Right atrium auricular region (tissue), 2 donors: ENCODE measurements around the gene CDK14. TPM values are rescaled to one million over a fixed set of nuclear protein-coding genes. Genes with fewer than 3 reads are reported as not detected.

Source experiments
- DNase-seq: peaks from one replicate; pipeline ENCODE4 v3.0.0-alpha.2; 2019; ENCODE audit warnings: low spot score
- H3K27ac ChIP-seq, 2 donors: fragments of 200-600 bp; sonication (generic); 1 replicate in 1 of 2; 2 replicates in 1 of 2; pipeline ENCODE4 v1.5.1; 2016 to 2019
- H3K27me3 ChIP-seq, 2 donors: fragments of 200-600 bp; sonication (generic); one replicate each; pipeline versions ENCODE4 v1.5.1 to v1.6.0; 2017 to 2019
- H3K36me3 ChIP-seq: fragments of 200-600 bp; sonication (generic); one replicate; pipeline ENCODE4 v1.5.1; 2016
- H3K4me1 ChIP-seq, 2 donors: fragments of 200-600 bp; sonication (generic); one replicate each; pipeline versions ENCODE4 v1.5.1 to v1.6.0; 2017 to 2019
- H3K4me3 ChIP-seq, 2 donors: fragments of 200-600 bp; sonication (generic); 1 replicate in 1 of 2; 2 replicates in 1 of 2; pipeline ENCODE4 v1.5.1; 2017 to 2019; ENCODE audit warnings: mild to moderate bottlenecking in 1 of 2, moderate library complexity in 1 of 2
- H3K9me3 ChIP-seq, 2 donors: fragments of 200-600 bp; sonication (generic); one replicate each; pipeline ENCODE4 v1.5.1; 2019
- total RNA-seq, 2 donors: library from RNA; depleted of rRNA; stranded (reverse); fragments of >200 nt; gene quantifications; one replicate each; pipeline ENCODE4 v1.1.0, GENCODE V29; 2016
- TF ChIP-seq, protein P1 (sequence below), 2 donors: fragments of 200-600 bp; sonication (generic); IDR thresholded peaks; one replicate each; pipeline ENCODE4 v1.5.1; 2019; ENCODE audit warnings: antibody characterized with exemption in 2 of 2

CDK14 gene
- total RNA-seq, 2 donors from 2014 or later: 21.5 to 37.9 TPM

DNA sequence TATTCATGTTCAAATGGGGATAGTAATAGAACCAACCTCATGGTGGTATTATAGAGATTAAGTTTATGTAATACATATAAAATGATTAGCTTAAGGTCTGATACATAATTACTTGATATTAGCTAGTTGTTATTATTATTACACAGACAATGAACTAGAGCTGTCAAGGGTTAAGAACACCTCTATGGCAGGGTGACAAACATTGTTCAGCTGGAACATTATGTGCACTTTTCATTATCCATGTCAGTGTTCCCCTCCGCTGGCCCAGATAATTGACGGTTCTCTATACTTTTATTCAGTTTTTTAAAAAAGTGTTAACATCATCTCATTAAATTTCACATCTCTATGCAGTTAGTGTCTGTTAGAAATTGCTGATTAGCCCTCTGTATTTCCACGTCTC, 142.1 kb downstream of the CDK14 start:
- no peak for DNase-seq
- no peak overlapping the region for H3K27ac ChIP-seq
- no peak overlapping the region for H3K4me3 ChIP-seq
- TF ChIP-seq, protein P1, sequence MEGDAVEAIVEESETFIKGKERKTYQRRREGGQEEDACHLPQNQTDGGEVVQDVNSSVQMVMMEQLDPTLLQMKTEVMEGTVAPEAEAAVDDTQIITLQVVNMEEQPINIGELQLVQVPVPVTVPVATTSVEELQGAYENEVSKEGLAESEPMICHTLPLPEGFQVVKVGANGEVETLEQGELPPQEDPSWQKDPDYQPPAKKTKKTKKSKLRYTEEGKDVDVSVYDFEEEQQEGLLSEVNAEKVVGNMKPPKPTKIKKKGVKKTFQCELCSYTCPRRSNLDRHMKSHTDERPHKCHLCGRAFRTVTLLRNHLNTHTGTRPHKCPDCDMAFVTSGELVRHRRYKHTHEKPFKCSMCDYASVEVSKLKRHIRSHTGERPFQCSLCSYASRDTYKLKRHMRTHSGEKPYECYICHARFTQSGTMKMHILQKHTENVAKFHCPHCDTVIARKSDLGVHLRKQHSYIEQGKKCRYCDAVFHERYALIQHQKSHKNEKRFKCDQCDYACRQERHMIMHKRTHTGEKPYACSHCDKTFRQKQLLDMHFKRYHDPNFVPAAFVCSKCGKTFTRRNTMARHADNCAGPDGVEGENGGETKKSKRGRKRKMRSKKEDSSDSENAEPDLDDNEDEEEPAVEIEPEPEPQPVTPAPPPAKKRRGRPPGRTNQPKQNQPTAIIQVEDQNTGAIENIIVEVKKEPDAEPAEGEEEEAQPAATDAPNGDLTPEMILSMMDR (IDR thresholded peaks at IDR 0.05): no peak
- H3K4me1 ChIP-seq: no peaks in the 10 kb centered on the region
- H3K9me3 ChIP-seq: peaks cover 0 to 5% of the 10 kb centered on the region in 2 donors
- no peaks in the 10 kb centered on the region for H3K27me3 ChIP-seq
- no peaks in the 10 kb centered on the region for H3K36me3 ChIP-seq

DNA sequence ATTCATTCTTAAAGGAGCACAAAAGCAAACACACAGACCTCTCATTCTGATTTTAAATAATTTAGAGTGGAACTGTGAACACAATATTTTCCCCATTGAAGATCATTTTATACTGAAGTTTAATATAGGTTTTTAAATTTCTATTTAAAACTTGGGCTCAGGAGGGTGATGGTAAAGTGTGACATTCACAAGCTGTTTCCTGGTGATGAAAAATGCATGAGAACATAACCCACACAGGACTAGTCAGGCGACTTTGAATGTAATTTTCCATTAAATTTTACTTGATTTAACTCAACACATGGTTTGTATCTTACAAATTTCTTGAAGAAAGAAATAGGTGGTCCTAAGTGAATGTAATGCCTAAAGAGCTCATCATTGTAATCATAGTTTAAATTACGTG, 143.6 kb downstream of the CDK14 start:
- Histone ChIP-seq H3K27me3 (no peaks in the 10 kb centered on the region), H3K4me1 (no peaks in the 10 kb centered on the region), H3K4me3 (no peak overlapping the region), H3K27ac (no peak overlapping the region), H3K9me3 (no peaks in the 10 kb centered on the region), H3K36me3 (no peaks in the 10 kb centered on the region)
- TF ChIP-seq, protein P1 (IDR thresholded peaks at IDR 0.05): no peak
- DNase-seq: no peak

DNA sequence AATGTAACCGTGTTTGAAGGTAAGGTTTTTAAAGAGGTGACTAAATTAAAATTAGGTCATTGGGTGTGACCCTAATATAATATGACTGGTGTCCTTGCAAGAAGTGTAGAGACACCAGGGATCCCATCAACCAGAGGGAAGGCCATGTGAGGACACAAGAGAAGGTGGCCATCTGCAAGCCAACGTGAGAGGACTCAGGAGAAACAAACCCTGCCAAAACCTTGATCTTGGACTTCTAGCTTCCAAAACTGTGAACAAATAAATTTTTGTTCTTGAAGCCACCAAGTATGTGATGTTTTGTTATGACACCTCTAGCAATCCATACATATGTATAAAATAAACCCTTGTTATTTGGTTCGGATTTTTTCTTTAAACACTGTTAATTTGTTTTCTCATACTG, 144.3 kb downstream of the CDK14 start:
- H3K27ac ChIP-seq: no peak overlapping the region
- no peak for DNase-seq
- H3K36me3 ChIP-seq: no peaks in the 10 kb centered on the region
- no peaks in the 10 kb centered on the region for H3K27me3 ChIP-seq
- TF ChIP-seq, protein P1 (IDR thresholded peaks at IDR 0.05): no peak
- no peak overlapping the region for H3K4me3 ChIP-seq
- H3K4me1 ChIP-seq: no peaks in the 10 kb centered on the region
- H3K9me3 ChIP-seq: no peaks in the 10 kb centered on the region

DNA sequence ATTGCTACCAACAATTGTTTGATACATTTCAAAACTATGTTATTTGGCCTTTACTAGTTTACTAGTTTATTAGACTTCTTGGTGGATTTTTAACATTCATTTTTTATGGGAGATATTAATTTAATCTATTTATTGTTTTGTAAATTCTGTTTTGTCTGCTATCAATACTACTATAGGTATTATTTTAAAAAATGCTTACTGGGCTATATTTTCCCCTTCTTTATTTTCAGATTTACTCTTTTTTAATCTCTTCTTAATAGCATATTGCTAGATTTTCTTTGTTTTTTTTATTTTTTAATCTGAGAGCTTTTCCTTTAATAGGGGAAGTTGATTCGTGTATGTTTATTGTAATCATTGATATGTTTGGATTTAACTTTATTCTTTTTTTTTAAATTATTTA, 147.5 kb downstream of the CDK14 start:
- DNase-seq: no peak
- Histone ChIP-seq H3K4me3 (no peak overlapping the region), H3K4me1 (no peaks in the 10 kb centered on the region), H3K36me3 (no peaks in the 10 kb centered on the region), H3K27ac (no peak overlapping the region), H3K9me3 (no peaks in the 10 kb centered on the region), H3K27me3 (no peaks in the 10 kb centered on the region)
- TF ChIP-seq, protein P1 (IDR thresholded peaks at IDR 0.05): no peak

DNA sequence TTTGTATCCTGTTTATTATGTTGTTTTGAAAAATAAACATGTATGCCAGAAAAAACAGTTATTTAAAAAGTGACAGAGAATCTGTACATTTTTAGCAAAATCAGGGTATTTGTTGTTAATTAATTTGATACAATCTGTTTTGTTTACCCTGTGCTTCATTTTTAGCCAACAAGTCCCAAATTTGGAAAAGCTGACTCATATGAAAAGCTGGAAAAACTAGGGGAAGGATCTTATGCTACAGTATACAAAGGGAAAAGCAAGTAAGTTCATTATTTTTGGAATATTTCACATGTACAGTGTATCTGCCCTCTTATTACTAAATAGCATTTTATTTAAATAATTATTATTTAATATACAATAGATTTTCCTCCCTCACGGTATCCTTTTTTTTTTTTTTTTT, 151.4 kb downstream of the CDK14 start:
- Histone ChIP-seq H3K36me3 (no peaks in the 10 kb centered on the region), H3K4me3 (no peak overlapping the region), H3K9me3 (no peaks in the 10 kb centered on the region), H3K27ac (no peak overlapping the region), H3K27me3 (no peaks in the 10 kb centered on the region), H3K4me1 (no peaks in the 10 kb centered on the region)
- no peak for DNase-seq
- TF ChIP-seq, protein P1 (IDR thresholded peaks at IDR 0.05): no peak

DNA sequence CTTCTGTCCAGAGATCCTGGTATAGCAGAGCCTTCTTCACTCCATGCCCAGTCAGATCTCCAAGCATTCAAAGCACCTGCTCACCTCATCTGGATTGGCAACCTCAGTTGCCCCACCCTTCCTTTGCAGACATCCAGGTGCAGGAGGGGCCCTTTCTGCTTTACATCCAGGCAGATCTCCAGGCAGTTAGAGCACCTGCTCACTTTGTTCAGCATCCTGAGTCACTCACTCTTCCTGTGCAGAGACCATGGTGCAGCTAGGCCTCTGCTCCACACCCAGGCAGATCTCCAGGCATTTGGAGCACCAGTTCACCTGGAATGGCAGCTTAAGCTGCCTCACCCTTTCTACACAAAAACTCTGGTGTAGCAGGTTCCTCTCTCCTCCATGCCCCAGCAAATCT, 153.1 kb downstream of the CDK14 start:
- H3K27me3 ChIP-seq: no peaks in the 10 kb centered on the region
- H3K27ac ChIP-seq: no peak overlapping the region
- TF ChIP-seq, protein P1 (IDR thresholded peaks at IDR 0.05): no peak
- H3K36me3 ChIP-seq: no peaks in the 10 kb centered on the region
- no peaks in the 10 kb centered on the region for H3K9me3 ChIP-seq
- no peak for DNase-seq
- no peak overlapping the region for H3K4me3 ChIP-seq
- H3K4me1 ChIP-seq: no peaks in the 10 kb centered on the region
